Measurements from ENCODE around the gene KCNC1. TPM values are rescaled to one million over a fixed set of nuclear protein-coding genes. Genes with fewer than 3 reads are reported as not detected.

The KCNC1 gene
- total RNA-seq, 1 donor from 2014 or later: not detected

GRCh38 chr11:17764446-17765218 lies 30.1 kb downstream of the KCNC1 start:
- Mint-ChIP-seq H3K9me3 (ENCODE audit: unreplicated experiment) (no peaks in the 10 kb centered on the region), H3K4me1 (ENCODE audit: unreplicated experiment) (no peaks in the 10 kb centered on the region), H3K4me3 (ENCODE audit: unreplicated experiment) (no peak overlapping the region), H3K27ac (ENCODE audit: unreplicated experiment) (no peak overlapping the region), H3K27me3 (ENCODE audit: unreplicated experiment) (peaks cover 17% of the 10 kb centered on the region), H3K36me3 (ENCODE audit: low read depth, unreplicated experiment) (no peaks in the 10 kb centered on the region)
- TF ChIP-seq CTCF (IDR thresholded peaks at IDR 0.05; ENCODE audit: unreplicated experiment): no peak
- no peak for DNase-seq (ENCODE audit: low spot score)

GRCh38 chr11:17765356-17766072 lies 30.9 kb downstream of the KCNC1 start:
- H3K27me3 Mint-ChIP-seq (ENCODE audit: unreplicated experiment): peaks cover 17% of the 10 kb centered on the region
- no peaks in the 10 kb centered on the region for H3K36me3 Mint-ChIP-seq (ENCODE audit: low read depth, unreplicated experiment)
- no peak for TF ChIP-seq CTCF (IDR thresholded peaks at IDR 0.05; ENCODE audit: unreplicated experiment)
- no peak overlapping the region for H3K27ac Mint-ChIP-seq (ENCODE audit: unreplicated experiment)
- peak; percentile 23 for DNase-seq (ENCODE audit: low spot score)
- no peak overlapping the region for H3K4me3 Mint-ChIP-seq (ENCODE audit: unreplicated experiment)
- H3K9me3 Mint-ChIP-seq (ENCODE audit: unreplicated experiment): no peaks in the 10 kb centered on the region
- H3K4me1 Mint-ChIP-seq (ENCODE audit: unreplicated experiment): no peaks in the 10 kb centered on the region

- no peak for DNase-seq (ENCODE audit: low spot score)
- no peak for TF ChIP-seq CTCF (IDR thresholded peaks at IDR 0.05; ENCODE audit: unreplicated experiment)
- H3K4me1 Mint-ChIP-seq (ENCODE audit: unreplicated experiment): no peaks in the 10 kb centered on the region
- H3K36me3 Mint-ChIP-seq (ENCODE audit: low read depth, unreplicated experiment): no peaks in the 10 kb centered on the region
- no peaks in the 10 kb centered on the region for H3K9me3 Mint-ChIP-seq (ENCODE audit: unreplicated experiment)
- peak overlapping the region; percentile 27 for H3K27ac Mint-ChIP-seq (ENCODE audit: unreplicated experiment)
- peaks cover 17% of the 10 kb centered on the region for H3K27me3 Mint-ChIP-seq (ENCODE audit: unreplicated experiment)
- no peak overlapping the region for H3K4me3 Mint-ChIP-seq (ENCODE audit: unreplicated experiment)
These were observed 31.4 kb downstream of the KCNC1 start for GRCh38 chr11:17766073-17766359.

- TF ChIP-seq CTCF (IDR thresholded peaks at IDR 0.05; ENCODE audit: unreplicated experiment): no peak
- no peaks in the 10 kb centered on the region for H3K9me3 Mint-ChIP-seq (ENCODE audit: unreplicated experiment)
- H3K27me3 Mint-ChIP-seq (ENCODE audit: unreplicated experiment): peaks cover 17% of the 10 kb centered on the region
- H3K36me3 Mint-ChIP-seq (ENCODE audit: low read depth, unreplicated experiment): no peaks in the 10 kb centered on the region
- DNase-seq (ENCODE audit: low spot score): no peak
- H3K4me1 Mint-ChIP-seq (ENCODE audit: unreplicated experiment): no peaks in the 10 kb centered on the region
- no peak overlapping the region for H3K4me3 Mint-ChIP-seq (ENCODE audit: unreplicated experiment)
- H3K27ac Mint-ChIP-seq (ENCODE audit: unreplicated experiment): no peak overlapping the region
These were observed 32.0 kb downstream of the KCNC1 start for GRCh38 chr11:17766590-17766989.

GRCh38 chr11:17767301-17767885 lies 32.8 kb downstream of the KCNC1 start:
- H3K4me1 Mint-ChIP-seq (ENCODE audit: unreplicated experiment): no peaks in the 10 kb centered on the region
- no peaks in the 10 kb centered on the region for H3K36me3 Mint-ChIP-seq (ENCODE audit: low read depth, unreplicated experiment)
- no peak overlapping the region for H3K4me3 Mint-ChIP-seq (ENCODE audit: unreplicated experiment)
- no peak for DNase-seq (ENCODE audit: low spot score)
- H3K27ac Mint-ChIP-seq (ENCODE audit: unreplicated experiment): no peak overlapping the region
- peaks cover 14% of the 10 kb centered on the region for H3K27me3 Mint-ChIP-seq (ENCODE audit: unreplicated experiment)
- no peaks in the 10 kb centered on the region for H3K9me3 Mint-ChIP-seq (ENCODE audit: unreplicated experiment)
- no peak for TF ChIP-seq CTCF (IDR thresholded peaks at IDR 0.05; ENCODE audit: unreplicated experiment)

Measured in endothelial cell (in vitro differentiated cells).